Vagina (tissue), 2 donors: Measurements from ENCODE around the gene VIPR1.

Experiments
- CTCF ChIP-seq, 3 experiments: fragments of 450-650 bp in 2 of 3; fragments of 200-600 bp in 1 of 3; sonication (generic) in 1 of 3; IDR thresholded peaks; one replicate each; pipeline ENCODE4 v1.5.1; 2017 to 2019; ENCODE audit warnings: antibody characterized with exemption in 3 of 3, mild to moderate bottlenecking in 2 of 3, moderate library complexity in 2 of 3
- POLR2A ChIP-seq, 2 donors: fragments of 450-650 bp; IDR thresholded peaks; one replicate each; pipeline ENCODE4 v1.6.1; 2017; ENCODE audit warnings: antibody characterized with exemption in 2 of 2, mild to moderate bottlenecking in 2 of 2, moderate library complexity in 2 of 2
- POLR2AphosphoS5 ChIP-seq, 2 donors: sonication (generic); formaldehyde crosslinking; IDR thresholded peaks; one replicate each; pipeline ENCODE4 v1.9.0; 2017; ENCODE audit warnings: antibody characterized with exemption in 2 of 2, mild to moderate bottlenecking in 2 of 2, low read depth in 1 of 2; ENCODE audit not compliant: insufficient read depth in 1 of 2

DNA sequence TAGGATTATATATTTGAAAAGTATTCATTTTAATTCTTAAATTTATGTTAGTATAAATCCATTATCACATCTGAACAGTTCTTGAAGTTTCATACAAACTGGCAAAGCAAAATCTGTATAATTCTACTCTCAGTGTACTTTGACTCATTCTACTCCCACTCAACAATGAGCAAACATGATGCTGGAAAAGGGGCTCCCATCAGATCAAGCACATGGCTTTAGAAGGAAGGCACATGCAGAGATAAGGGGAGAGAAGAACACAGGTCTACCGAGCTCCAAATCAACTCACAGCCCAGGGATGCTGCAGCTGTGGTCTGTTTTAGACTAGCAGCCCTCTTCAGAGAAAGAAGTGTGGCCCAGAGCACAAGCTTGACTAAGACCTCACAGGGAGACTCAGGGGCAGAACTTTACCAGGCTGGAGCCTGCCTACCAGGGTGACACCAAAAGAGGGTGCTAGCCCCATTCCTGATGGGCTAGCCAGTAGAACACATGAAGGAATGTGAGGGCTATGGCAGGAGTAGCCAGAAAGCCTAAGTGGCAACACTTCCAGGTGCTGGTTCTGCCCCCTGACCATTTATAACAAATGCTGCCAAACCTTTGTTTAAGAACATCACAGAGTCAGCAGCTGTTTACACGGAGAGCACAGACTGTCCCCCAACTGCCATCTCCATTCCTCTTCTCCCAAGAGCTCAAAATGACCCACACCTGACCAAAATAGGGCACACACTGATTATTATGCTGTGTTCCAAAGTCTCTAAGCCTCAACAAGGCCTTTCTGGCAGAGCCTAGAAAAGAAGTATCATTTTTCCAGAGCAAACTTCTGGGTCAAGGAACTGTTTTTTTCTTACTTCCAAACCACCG, 59.8 kb downstream of the VIPR1 start:
- TF ChIP-seq CTCF (IDR thresholded peaks at IDR 0.05): no peak
- no peak for TF ChIP-seq POLR2A (IDR thresholded peaks at IDR 0.05)
- TF ChIP-seq POLR2AphosphoS5 (IDR thresholded peaks at IDR 0.05; ENCODE audit: insufficient read depth in 1 of 2, low read depth in 1 of 2): no peak
